Measurements from ENCODE around the gene EXOC6B.

GRCh38 chr2:72142570-72143440 lies 683.0 kb downstream of the EXOC6B start:
- no peak for TF ChIP-seq EZH2 (IDR thresholded peaks at IDR 0.05; ENCODE audit: borderline replicate concordance, low read depth, low read length, severe bottlenecking)
- TF ChIP-seq CTCF (IDR thresholded peaks at IDR 0.05; ENCODE audit: borderline replicate concordance, extremely low read depth, low read length, poor library complexity, severe bottlenecking) = no peak
